ENCODE data around the gene TRPM8. TPM values are rescaled to one million over a fixed set of nuclear protein-coding genes. Genes with fewer than 3 reads are reported as not detected.

Gene TRPM8
- total RNA-seq, 6 experiments from 2014 or later, result 23.9 to 99.5 (median 48.6) TPM

DNA sequence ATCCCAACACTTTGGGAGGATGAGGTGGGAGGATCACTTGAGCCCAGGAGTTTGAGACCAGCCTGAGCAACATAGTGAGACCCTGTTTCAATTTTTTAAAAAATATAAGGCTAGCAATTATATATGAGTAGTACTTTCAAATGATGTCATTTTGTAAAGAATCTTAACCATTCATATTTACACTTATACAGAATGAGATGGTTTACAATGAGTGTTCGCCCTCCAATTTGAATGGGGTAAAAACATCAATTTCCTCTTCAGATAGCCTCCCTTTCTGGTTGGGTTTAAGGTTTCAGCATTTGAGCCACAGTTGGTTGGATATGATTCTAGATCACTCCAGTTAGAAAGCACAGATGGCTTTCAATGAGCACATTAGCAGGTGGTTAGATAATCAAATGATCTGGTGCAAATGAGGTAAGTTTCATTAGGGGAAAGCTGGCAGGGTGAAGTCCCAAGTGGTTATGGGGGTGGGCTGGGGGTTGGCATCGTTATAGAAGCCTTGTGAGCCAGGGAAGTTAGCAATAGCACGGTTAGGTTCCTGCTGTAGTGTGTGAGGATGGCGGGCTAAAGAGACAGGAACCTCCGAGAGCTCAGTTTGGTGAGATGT is 63.9 kb downstream of the TRPM8 start:
- Histone ChIP-seq H3K36me3 (peaks cover 0 to 13% (median 2%) of the 10 kb centered on the region in 4 donors), H3K4me1 (peaks cover 0 to 41% (median 7%) of the 10 kb centered on the region in 4 donors), H3K27me3 (no peaks in the 10 kb centered on the region), H3K9me3 (no peaks in the 10 kb centered on the region), H3K4me3 (peak overlapping the region; percentile 36 to 58 (median 50)), H3K27ac (peak overlapping the region; percentile 60 to 80 (median 75))
- TF ChIP-seq, protein P1, sequence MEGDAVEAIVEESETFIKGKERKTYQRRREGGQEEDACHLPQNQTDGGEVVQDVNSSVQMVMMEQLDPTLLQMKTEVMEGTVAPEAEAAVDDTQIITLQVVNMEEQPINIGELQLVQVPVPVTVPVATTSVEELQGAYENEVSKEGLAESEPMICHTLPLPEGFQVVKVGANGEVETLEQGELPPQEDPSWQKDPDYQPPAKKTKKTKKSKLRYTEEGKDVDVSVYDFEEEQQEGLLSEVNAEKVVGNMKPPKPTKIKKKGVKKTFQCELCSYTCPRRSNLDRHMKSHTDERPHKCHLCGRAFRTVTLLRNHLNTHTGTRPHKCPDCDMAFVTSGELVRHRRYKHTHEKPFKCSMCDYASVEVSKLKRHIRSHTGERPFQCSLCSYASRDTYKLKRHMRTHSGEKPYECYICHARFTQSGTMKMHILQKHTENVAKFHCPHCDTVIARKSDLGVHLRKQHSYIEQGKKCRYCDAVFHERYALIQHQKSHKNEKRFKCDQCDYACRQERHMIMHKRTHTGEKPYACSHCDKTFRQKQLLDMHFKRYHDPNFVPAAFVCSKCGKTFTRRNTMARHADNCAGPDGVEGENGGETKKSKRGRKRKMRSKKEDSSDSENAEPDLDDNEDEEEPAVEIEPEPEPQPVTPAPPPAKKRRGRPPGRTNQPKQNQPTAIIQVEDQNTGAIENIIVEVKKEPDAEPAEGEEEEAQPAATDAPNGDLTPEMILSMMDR (IDR thresholded peaks at IDR 0.05), result no peak
- no peak for TF ChIP-seq POLR2A (IDR thresholded peaks at IDR 0.05)
- intact Hi-C loops (cut with DNase I), result loop anchor here in 1 of 2 donors (10.0 kb wide), 1 partner anchor 104 kb away; no protein-coding TSS in a partner anchor
- DNase-seq, result no peak
- 36% methylated on average over 3 of the region's 5 CpGs for WGBS (ENCODE audit: insufficient coverage, low coverage, low lambda C conversion rate, missing lambda C conversion rate)
- ATAC-seq, result no peak

DNA sequence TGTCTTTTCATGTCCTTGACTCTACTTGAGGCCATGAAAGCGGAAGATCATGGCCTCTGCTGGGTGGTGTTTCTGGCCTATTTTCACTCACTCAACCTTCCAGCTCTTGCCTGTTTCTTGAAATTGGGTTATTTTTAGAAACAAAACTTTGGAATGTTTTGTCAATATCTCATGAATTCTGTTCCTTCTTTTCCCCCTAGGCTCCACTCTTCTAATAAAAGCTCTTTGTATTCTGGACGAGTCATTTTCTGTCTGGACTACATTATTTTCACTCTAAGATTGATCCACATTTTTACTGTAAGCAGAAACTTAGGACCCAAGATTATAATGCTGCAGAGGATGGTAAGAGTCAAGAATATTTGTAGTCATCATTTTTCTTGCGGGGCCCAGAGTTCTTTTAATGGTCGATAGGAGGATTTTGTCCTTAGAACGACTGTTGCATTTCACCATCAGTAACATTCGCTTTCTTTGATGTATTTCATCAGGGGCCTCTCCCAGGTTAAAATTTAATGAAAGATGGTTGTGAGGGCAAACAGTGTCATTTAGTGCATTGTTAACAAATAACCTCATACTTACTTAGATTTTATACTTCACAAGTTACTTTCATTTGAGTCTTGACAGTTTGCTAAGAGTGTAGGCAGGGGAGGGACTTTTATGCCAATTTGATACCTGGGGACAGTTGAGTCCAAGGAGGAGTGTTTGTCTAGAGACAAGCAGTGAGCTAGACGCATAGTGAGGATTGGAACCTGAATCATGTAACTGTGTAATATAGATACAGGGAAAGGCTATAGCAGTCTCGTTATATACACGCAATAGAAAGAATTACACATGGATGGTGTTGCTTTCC is 64.6 kb downstream of the TRPM8 start:
- intact Hi-C loops (cut with DNase I), result loop anchor here in 1 of 2 donors (10.0 kb wide), 1 partner anchor 103 kb away; no protein-coding TSS in a partner anchor
- Histone ChIP-seq H3K27ac (peak overlapping the region; percentile 60 to 80 (median 75)), H3K36me3 (peaks cover 0 to 19% (median 2%) of the 10 kb centered on the region in 4 donors), H3K4me3 (peak overlapping the region; percentile 36 to 58 (median 50)), H3K9me3 (no peaks in the 10 kb centered on the region), H3K4me1 (peaks cover 0 to 33% (median 5%) of the 10 kb centered on the region in 4 donors), H3K27me3 (no peaks in the 10 kb centered on the region)
- TF ChIP-seq, protein P1 (IDR thresholded peaks at IDR 0.05), result peak in 1 of 4 donors; percentile 15
- no peak for TF ChIP-seq POLR2A (IDR thresholded peaks at IDR 0.05)
- no peak for DNase-seq
- ATAC-seq, result peak; percentile 15 to 58 (median 27)
- 19% methylated on average over 9 of the region's 9 CpGs for WGBS (ENCODE audit: insufficient coverage, low coverage, low lambda C conversion rate, missing lambda C conversion rate)

DNA sequence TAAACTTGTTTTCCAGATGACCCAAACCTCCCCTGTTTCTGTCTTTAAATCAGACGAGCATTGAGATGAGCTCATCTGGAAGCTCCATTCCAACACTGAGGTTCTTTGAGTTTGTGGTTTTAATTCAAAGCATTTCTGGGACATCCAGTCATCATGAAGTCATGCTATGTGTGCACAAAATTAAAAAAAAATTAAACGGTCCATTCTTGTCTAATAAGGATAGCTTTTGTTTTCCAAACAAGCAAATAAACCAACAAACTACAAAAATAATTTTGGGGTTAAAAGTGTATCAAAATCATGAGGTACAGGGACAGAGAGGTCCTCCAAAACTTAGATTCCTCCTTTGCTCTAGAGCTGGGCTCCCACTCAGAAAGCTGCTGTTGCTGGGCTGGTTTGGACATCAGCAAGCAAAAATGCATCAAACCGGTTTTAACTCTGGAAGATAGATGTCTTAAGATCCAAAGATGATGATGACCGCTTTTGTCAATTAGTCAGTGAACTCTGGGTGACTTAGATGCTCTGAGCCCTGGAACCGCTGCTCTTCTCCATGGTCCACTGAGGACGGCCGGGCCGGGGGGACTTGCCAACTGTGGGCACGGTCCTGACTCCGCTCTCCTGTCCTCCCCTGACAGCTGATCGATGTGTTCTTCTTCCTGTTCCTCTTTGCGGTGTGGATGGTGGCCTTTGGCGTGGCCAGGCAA is 65.4 kb downstream of the TRPM8 start:
- DNase-seq (no peak), ATAC-seq (peak in 1 of 4 donors; percentile 6)
- 46% methylated on average over 3 of the region's 13 CpGs for WGBS (ENCODE audit: insufficient coverage, low coverage, low lambda C conversion rate, missing lambda C conversion rate)
- peak overlapping the region; percentile 7 to 58 (median 36) for H3K4me3 ChIP-seq
- H3K27ac ChIP-seq, result peak overlapping the region; percentile 48 to 75 (median 60)
- intact Hi-C loops (cut with DNase I), result loop anchor here in 1 of 2 donors (10.0 kb wide), 1 partner anchor 102 kb away; no protein-coding TSS in a partner anchor
- TF ChIP-seq, protein P1 (IDR thresholded peaks at IDR 0.05), result no peak
- TF ChIP-seq POLR2A (IDR thresholded peaks at IDR 0.05), result no peak
- peaks cover 0 to 36% (median 5%) of the 10 kb centered on the region in 4 donors for H3K4me1 ChIP-seq
- peaks cover 0 to 24% (median 2%) of the 10 kb centered on the region in 4 donors for H3K36me3 ChIP-seq
- H3K9me3 ChIP-seq, result no peaks in the 10 kb centered on the region
- H3K27me3 ChIP-seq, result no peaks in the 10 kb centered on the region

DNA sequence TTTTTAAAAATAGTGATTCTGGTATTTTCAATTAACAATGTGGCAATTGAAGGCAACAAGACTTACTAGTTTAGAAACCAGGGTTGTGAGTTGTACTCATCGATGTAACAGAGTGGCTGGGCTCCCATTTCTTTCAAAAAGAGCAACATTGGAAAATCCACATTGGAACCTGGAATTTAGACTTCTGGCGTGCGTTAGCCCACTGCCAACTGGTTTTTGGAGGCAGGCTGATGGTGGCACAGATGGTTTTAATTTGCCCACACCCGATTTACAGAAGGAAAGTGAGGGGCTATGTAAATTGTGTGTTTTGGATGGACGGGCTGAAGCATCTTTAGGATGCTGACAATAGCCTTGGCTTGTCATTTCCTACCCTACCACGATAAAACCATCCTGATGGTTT is 66.3 kb downstream of the TRPM8 start:
- no peaks in the 10 kb centered on the region for H3K27me3 ChIP-seq

More for the DNA sequence above, 66.3 kb downstream of the TRPM8 start:
- ATAC-seq (no peak), DNase-seq (no peak)
- H3K9me3 ChIP-seq, result no peaks in the 10 kb centered on the region
- H3K27ac ChIP-seq, result peak overlapping the region in 1 of 3 donors; percentile 75
- intact Hi-C loops (cut with DNase I), result loop anchor here in 1 of 2 donors (10.0 kb wide), 1 partner anchor 101 kb away; no protein-coding TSS in a partner anchor
- no peak overlapping the region for H3K4me3 ChIP-seq
- 95% methylated on average over 3 of the region's 6 CpGs for WGBS (ENCODE audit: insufficient coverage, low coverage, low lambda C conversion rate, missing lambda C conversion rate)
- peaks cover 0 to 38% (median 5%) of the 10 kb centered on the region in 4 donors for H3K4me1 ChIP-seq
- TF ChIP-seq POLR2A (IDR thresholded peaks at IDR 0.05), result no peak
- TF ChIP-seq, protein P1 (IDR thresholded peaks at IDR 0.05), result no peak
- H3K36me3 ChIP-seq, result peaks cover 0 to 27% (median 2%) of the 10 kb centered on the region in 4 donors

Data from right lobe of liver (tissue), 6 donors.